ENCODE data around the gene SDSL.

SDSL gene

DNA sequence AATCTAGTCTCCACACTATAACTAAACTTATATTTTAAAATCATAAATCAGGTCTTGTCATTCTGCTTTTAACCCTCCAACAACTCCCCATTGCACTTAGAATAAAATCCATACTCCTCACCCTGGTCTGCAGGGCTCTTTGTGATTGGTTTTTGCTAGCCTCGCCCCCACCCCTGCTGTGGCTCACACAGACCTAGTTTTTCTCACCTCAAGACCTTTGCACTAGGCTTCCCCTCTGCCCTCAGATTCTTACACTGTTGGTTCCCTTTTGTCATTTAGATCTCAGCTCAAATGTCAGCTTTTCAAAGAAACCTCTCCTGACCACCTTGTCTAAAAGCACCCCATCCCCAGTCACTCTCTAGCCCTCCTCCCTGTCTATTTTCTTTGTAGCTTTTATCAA, 60.2 kb downstream of the SDSL start:
- DNase-seq (ENCODE audit: extremely low read depth, insufficient read length): no peak
- H3K36me3 ChIP-seq (ENCODE audit: control insufficient read depth, insufficient read depth, low read length): no peaks in the 10 kb centered on the region
- no peak for TF ChIP-seq CTCF (IDR thresholded peaks at IDR 0.05; ENCODE audit: insufficient read depth, low read length, poor library complexity, severe bottlenecking)
- H3K27me3 ChIP-seq (replicated peaks; ENCODE audit: control insufficient read depth, insufficient read depth, low read length): no peaks in the 10 kb centered on the region; the same call in 1 of the 2 replicates
- H3K4me3 ChIP-seq (replicated peaks; ENCODE audit: low read depth, low read length): no peak overlapping the region

DNA sequence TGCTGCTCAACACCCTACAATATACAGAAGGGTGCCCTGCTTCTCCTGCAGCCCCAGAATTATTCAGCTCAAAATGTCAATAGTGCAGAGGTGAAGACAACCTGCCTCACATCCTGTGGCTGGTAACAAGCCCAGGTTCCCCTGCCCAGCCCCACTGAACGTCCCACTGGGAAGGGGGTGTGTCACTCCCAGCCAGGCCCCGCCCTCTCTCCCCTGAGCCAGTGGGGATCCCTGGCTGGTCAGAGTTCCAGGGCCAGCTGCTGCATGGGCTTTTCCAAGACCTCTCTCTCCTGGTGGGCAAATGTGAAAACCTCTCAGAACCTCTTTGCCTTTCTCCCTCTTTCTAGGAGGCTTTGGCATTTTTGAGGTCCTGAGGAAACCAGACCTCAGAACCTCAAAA, 63.1 kb downstream of the SDSL start:
- no peak for DNase-seq (ENCODE audit: extremely low read depth, insufficient read length)
- no peak overlapping the region for H3K4me3 ChIP-seq (replicated peaks; ENCODE audit: low read depth, low read length)
- no peak for TF ChIP-seq CTCF (IDR thresholded peaks at IDR 0.05; ENCODE audit: insufficient read depth, low read length, poor library complexity, severe bottlenecking)
- H3K27me3 ChIP-seq (replicated peaks; ENCODE audit: control insufficient read depth, insufficient read depth, low read length): no peaks in the 10 kb centered on the region; the same call in 1 of the 2 replicates
- H3K36me3 ChIP-seq (ENCODE audit: control insufficient read depth, insufficient read depth, low read length): no peaks in the 10 kb centered on the region

- no peak for TF ChIP-seq CTCF (IDR thresholded peaks at IDR 0.05; ENCODE audit: insufficient read depth, low read length, poor library complexity, severe bottlenecking)
- Histone ChIP-seq H3K4me3 (replicated peaks; ENCODE audit: low read depth, low read length) (no peak overlapping the region), H3K27me3 (replicated peaks; ENCODE audit: control insufficient read depth, insufficient read depth, low read length) (no peaks in the 10 kb centered on the region; the same call in 1 of the 2 replicates), H3K36me3 (ENCODE audit: control insufficient read depth, insufficient read depth, low read length) (no peaks in the 10 kb centered on the region)
- no peak for DNase-seq (ENCODE audit: extremely low read depth, insufficient read length)
Observed at GRCh38 chr12:113486722-113487121, 64.5 kb downstream of the SDSL start.
